Activated T-cell treated with anti-CD3 and anti-CD28 coated beads, Interleukin-2, amount 50 U/mL, for 4 hours (primary cell): ENCODE results near the gene CALY. TPM values are rescaled to one million over a fixed set of nuclear protein-coding genes. Genes with fewer than 3 reads are reported as not detected.
A peak's percentile ranks its signal among the peaks of the same experiment; 100 is the strongest.
"Not testable (repeated sequence)": the region's sequence is repeated elsewhere in the genome, so short reads cannot be mapped to it uniquely, and the experiment has no call there.

Source experiments
- ATAC-seq, 2 donors: fragments of 200-7000 bp; cut with Tn5 transposase; one replicate each; pipeline ENCODE4 v1.10.0; 2021
- DNase-seq: peaks from one replicate; pipeline ENCODE4 v3.0.0-alpha.2; 2020
- H3K27me3 Mint-ChIP-seq: one replicate; pipeline ENCODE4 v1.8.0; 2021; ENCODE audit warnings: low read depth, mixed read lengths
- H3K36me3 Mint-ChIP-seq: one replicate; pipeline ENCODE4 v1.8.0; 2022; ENCODE audit warnings: mixed read lengths; ENCODE audit not compliant: insufficient read depth
- H3K4me1 Mint-ChIP-seq: one replicate; pipeline ENCODE4 v1.8.0; 2021; ENCODE audit warnings: low read depth, mixed read lengths
- H3K4me3 Mint-ChIP-seq: one replicate; pipeline ENCODE4 v1.8.0; 2021; ENCODE audit warnings: mild to moderate bottlenecking, moderate library complexity, mixed read lengths
- H3K9me3 Mint-ChIP-seq: one replicate; pipeline ENCODE4 v1.8.0; 2021; ENCODE audit warnings: mixed read lengths
- total RNA-seq, 3 donors: library from RNA; stranded (reverse); gene quantifications; one replicate each; pipeline ENCODE4 v1.2.1, GENCODE V29; 2021

Gene CALY
- total RNA-seq, 3 donors from 2014 or later: not detected

DNA sequence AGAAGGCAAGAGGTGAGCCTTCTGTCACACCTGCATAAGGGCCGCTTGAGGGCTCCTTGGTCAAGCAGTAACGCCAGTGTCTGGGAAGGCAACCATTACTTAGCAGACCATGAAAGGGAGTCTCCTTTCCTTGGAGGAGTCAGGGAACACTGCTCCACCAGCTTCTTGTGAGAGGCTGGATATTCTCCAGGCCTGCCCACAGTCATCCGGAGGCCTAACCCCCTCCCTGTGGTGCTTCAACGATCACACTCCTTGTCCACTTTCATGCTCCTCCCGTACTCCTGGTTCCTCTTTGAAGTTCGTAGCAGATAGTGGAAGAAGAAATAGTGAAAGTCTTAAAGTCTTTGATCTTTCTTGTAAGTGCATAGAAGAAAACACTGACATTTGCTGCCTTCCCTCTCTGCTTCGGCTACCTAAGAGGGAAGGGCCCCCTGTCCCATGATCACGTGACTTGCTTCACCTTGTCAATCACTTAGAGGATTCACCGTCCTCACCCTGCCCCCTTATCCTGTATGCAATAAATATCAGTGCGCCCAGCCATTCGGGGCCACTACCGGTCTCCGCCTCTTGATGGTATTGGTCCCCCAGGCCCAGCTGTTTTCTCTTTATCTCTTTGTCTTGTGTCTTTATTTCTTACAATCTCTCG lies 14.5 kb downstream of the CALY start:
- not testable (repeated sequence) for H3K4me3 Mint-ChIP-seq, H3K4me1 Mint-ChIP-seq, ATAC-seq, H3K9me3 Mint-ChIP-seq, H3K36me3 Mint-ChIP-seq, DNase-seq
- H3K27me3 Mint-ChIP-seq: peaks cover 26% of the 10 kb centered on the region

DNA sequence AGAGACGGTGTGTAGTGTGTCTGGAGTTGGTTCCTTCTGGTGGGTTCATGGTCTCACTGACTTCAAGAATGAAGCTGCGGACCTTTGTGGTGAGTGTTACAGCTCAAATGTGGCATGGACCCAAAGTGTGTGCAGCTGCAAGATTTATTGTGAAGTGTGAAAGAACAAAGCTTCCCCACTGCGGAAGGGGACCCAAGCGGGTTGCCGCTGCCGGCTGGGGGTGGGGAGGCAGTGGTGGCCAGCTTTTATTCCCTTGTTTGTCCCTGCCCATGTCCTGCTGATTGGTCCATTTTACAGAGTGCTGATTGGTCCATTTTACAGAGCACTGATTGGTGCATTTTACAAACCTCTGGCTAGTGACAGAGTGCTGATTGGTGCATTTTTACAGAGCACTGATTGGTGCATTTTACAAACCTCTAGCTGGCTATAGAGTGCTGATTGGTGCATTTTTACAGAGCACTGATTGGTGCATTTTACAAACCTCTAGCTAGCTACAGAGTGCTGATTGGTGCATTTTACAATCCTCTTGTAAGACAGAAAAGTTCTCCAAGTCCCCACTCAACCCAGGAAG lies 15.8 kb downstream of the CALY start:
- not testable (repeated sequence) for H3K4me1 Mint-ChIP-seq, DNase-seq, H3K9me3 Mint-ChIP-seq, H3K4me3 Mint-ChIP-seq, ATAC-seq, H3K36me3 Mint-ChIP-seq
- H3K27me3 Mint-ChIP-seq: peaks cover 16% of the 10 kb centered on the region

DNA sequence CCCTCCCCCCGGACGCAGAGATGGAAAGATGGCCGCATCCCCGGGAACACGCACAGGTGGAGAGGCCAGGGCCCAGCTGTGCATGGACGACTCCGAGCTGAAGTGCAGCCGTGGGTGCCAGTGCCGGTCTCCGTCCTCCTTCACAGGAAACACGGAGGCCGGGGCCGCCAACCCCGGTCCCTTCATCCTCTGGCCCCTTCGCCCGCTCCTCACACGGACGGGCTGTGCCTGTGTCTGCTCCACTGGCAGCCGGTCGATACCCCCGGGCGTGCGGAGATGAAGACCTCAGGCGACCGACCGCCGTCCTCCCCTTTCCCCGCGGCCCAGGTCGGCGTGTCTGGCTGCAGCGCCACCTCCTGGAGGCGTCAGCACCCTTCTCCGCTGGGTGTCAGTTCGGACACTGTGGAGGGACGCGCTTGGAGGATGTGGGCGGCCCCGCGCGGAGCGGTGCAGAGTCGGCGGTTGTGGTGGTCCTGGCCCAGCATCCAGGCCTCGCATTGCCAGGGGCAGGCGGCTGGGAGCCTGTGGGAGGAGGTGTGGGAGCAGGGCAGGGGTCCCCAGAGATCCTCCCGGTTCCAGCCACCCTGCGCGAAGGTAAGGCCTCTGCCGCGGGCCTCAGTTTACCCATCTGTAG lies 18.1 kb downstream of the CALY start:
- ATAC-seq: peak; percentile 86 to 88
- Mint-ChIP-seq H3K4me3 (peak overlapping the region; percentile 64), H3K36me3 (no peaks in the 10 kb centered on the region), H3K4me1 (peaks cover 6% of the 10 kb centered on the region), H3K9me3 (no peaks in the 10 kb centered on the region), H3K27me3 (peaks cover 14% of the 10 kb centered on the region)
- DNase-seq: peak; percentile 58

DNA sequence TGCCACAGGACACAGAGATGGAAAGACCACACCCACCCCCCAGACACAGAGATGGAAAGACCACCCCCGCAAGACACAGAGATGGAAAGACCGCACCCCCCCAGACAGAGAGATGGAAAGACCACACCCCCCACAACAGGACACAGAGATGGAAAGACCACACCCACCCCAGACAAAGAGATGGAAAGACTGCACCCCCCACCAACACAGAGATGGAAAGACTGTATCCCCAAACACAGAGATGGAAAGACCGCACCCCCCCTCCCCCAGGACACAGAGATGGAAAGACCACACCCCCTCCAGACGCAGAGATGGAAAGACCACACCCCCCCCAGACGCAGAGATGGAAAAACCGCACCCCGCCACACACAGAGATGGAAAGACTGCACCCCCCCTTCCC lies 20.0 kb downstream of the CALY start:
- Mint-ChIP-seq H3K9me3 (no peaks in the 10 kb centered on the region), H3K36me3 (peaks cover 4% of the 10 kb centered on the region), H3K4me3 (no peak overlapping the region), H3K4me1 (peaks cover 6% of the 10 kb centered on the region), H3K27me3 (peaks cover 12% of the 10 kb centered on the region)
- DNase-seq: no peak
- no peak for ATAC-seq

DNA sequence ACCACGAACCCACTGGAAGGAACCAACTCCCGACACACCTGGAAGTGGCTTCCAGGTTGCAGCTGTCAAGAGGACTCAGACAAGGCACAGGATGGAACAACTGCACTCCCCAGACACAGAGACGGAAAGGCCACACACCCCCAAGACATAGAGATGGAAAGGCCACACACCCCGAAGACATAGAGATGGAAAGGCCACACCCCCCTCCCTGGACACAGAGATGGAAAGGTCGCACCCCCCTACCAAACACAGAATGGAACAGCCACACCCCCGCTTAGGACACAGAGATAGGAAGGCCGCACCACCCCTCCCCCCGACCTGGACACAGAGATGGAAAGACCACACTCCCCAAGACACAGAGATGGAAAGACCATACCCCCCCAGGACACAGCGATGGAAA lies 20.4 kb downstream of the CALY start:
- no peak for DNase-seq
- ATAC-seq: no peak
- H3K36me3 Mint-ChIP-seq: peaks cover 4% of the 10 kb centered on the region
- H3K4me1 Mint-ChIP-seq: peaks cover 6% of the 10 kb centered on the region
- H3K4me3 Mint-ChIP-seq: no peak overlapping the region
- no peaks in the 10 kb centered on the region for H3K9me3 Mint-ChIP-seq
- peaks cover 12% of the 10 kb centered on the region for H3K27me3 Mint-ChIP-seq

DNA sequence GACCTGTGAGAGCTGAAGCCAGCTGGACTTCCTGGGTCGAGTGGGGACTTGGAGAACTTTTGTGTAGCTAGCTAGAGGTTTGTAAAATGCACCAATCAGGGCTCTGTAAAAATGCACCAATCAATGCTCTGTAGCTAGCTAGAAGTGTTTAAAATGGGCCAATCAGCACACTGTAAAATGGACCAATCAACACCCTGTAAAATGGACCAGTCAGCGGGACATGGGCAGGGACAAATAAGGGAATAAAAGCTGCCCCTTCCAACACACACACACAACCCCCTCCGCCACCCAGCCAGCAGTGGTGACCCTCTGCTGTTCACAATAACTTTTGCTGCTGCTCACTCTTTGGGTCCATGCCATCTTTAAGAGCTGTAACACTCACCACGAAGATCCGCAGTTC lies 20.8 kb downstream of the CALY start:
- Mint-ChIP-seq H3K9me3 (no peaks in the 10 kb centered on the region), H3K4me1 (peaks cover 6% of the 10 kb centered on the region), H3K27me3 (peaks cover 12% of the 10 kb centered on the region), H3K4me3 (no peak overlapping the region), H3K36me3 (peaks cover 4% of the 10 kb centered on the region)
- ATAC-seq (no peak), DNase-seq (no peak)

DNA sequence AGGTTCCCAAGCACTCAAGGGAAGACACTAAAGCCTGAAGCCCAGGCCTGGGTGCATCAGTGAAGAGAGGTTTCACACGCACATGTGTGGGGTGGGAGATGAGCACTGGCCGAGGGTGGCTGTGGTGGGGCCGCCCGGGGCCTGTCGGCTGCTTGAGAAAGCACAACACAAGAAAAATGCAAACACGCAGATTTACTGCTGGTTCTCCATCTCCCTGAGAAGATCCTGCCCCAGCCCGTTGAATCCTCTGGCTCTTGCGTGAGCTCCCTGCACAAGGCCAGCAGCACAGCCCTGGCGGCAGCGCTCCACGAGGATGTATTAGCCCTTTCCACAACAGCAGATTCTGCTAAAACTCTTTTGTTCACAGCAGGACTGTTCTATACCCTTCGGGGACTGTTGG lies 21.8 kb downstream of the CALY start:
- Mint-ChIP-seq H3K4me3 (no peak overlapping the region), H3K9me3 (no peaks in the 10 kb centered on the region), H3K27me3 (peaks cover 7% of the 10 kb centered on the region), H3K36me3 (peaks cover 8% of the 10 kb centered on the region), H3K4me1 (peaks cover 6% of the 10 kb centered on the region)
- ATAC-seq (no peak), DNase-seq (no peak)

DNA sequence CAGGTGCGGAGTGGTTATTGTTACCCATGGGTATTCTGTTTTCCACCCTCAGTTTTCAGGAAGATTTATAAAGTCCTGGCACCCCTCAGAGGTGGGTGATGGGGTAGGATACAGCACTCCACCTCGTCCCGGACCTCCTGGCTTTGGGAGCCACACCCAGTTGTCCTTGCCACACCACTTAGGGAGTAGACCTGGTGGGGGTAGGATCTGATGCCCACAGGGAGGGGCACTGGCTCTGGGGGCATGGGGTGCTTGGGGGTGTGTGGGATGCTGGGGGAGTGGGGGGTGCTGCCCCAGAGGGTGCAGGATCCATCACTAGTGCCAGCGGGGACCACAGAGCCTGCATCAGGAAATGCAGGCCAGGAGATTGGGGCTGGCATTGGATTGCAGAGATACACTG lies 23.5 kb downstream of the CALY start:
- Mint-ChIP-seq H3K27me3 (no peaks in the 10 kb centered on the region), H3K36me3 (peaks cover 8% of the 10 kb centered on the region), H3K4me1 (no peaks in the 10 kb centered on the region), H3K9me3 (no peaks in the 10 kb centered on the region), H3K4me3 (no peak overlapping the region)
- DNase-seq (no peak), ATAC-seq (no peak)

DNA sequence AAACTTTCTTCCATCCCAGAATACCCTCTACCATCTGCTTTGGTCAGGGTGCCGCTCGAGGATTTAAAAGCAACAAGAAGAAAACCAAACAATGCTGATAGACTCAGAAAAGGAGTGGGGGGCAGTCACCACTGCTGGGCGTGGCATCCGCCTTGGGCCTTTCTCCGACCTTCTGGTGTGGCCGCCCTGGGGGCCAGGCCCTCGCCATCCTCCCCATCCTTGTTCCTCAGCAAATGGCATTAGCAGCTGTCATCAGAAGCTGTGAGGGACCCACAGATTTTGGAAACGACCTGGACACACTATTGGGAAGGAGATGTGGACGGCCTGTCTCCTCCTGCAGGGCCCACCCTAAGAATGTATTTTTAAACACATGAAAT lies 23.9 kb downstream of the CALY start:
- Mint-ChIP-seq H3K27me3 (no peaks in the 10 kb centered on the region), H3K9me3 (no peaks in the 10 kb centered on the region), H3K4me3 (no peak overlapping the region), H3K36me3 (peaks cover 8% of the 10 kb centered on the region), H3K4me1 (peaks cover 1% of the 10 kb centered on the region)
- no peak for DNase-seq
- no peak for ATAC-seq

DNA sequence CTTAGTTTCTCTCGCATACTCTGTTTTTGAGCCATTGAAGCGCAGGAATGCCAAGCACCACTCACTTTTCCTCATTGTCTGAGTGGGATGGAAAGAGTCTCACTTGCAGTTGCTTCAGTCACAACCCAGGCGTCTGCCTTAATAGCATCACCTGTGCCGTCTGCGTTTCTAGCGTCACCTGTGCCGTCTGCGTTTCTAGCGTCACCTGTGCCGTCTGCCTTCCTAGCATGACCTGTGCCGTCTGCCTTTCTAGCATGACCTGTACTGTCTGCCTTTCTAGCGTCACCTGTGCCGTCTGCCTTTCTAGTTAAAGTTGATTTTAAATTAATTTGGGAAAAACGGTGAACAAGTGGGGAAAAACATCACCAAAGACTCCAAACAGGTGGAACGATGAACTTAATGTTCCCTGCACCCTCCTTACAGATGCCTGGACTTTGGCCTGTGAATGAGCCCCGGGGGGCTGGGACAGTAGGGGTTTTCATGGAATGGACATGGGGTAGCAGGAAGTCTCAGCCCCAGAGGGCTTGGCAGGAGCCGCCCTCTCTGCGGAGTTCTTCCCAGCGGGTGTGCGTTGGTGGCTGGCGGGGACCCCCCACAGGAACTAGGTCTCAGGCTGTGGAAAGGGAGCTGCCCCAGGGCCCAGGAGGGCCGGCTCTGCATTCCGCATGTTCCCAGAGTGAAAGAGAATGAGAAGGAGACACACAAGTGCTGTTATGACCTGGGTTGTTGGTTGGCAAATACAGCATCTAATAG lies 24.5 kb downstream of the CALY start:
- no peaks in the 10 kb centered on the region for H3K9me3 Mint-ChIP-seq
- peaks cover 8% of the 10 kb centered on the region for H3K36me3 Mint-ChIP-seq
- ATAC-seq: no peak
- H3K4me3 Mint-ChIP-seq: no peak overlapping the region
- H3K27me3 Mint-ChIP-seq: no peaks in the 10 kb centered on the region
- DNase-seq: no peak
- H3K4me1 Mint-ChIP-seq: peaks cover 7% of the 10 kb centered on the region

DNA sequence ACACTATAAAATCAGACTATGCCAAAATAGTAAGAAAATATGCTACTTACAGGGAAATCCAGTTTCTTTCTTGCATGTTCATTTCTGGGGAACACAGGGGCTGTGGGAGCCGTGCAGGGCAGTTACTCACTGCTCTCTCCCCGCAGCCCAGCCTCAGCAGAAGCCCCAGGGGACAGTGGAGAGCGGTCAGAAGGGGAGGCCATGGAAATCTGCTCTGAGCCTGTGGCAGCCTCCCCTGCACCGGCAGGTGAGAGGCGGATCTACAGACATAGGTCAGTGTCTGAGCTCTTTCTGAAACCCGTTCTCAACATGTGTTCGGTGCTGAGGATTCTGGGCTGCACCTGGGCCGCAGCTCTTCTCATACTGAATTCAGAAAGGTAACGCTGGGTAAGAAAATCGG lies 25.1 kb downstream of the CALY start:
- peaks cover 12% of the 10 kb centered on the region for H3K4me1 Mint-ChIP-seq
- ATAC-seq (no peak), DNase-seq (no peak)
- H3K9me3 Mint-ChIP-seq: no peaks in the 10 kb centered on the region
- peaks cover 8% of the 10 kb centered on the region for H3K36me3 Mint-ChIP-seq
- H3K4me3 Mint-ChIP-seq: no peak overlapping the region
- no peaks in the 10 kb centered on the region for H3K27me3 Mint-ChIP-seq

DNA sequence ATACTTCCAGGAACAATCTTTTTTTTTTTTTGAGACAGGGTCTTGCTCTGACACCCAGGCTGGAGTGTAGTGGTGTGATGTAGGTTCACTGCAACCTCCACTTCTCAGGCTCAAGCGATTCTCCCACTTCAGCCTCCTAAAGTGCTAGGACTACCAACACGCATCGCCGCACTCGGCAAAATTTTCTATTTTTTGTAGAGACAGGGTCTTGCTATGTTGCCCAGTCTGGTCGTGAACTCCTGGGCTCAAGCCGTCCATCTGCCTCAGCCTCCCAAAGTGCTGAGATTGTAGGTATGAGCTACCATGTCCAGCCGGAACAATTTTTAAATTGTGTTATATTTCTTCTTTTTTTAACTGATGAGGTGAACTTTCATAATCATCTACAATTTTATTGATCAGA lies 25.9 kb downstream of the CALY start:
- Mint-ChIP-seq H3K36me3 (peaks cover 8% of the 10 kb centered on the region), H3K4me3 (no peak overlapping the region), H3K9me3 (no peaks in the 10 kb centered on the region), H3K27me3 (no peaks in the 10 kb centered on the region), H3K4me1 (peaks cover 17% of the 10 kb centered on the region)
- DNase-seq: no peak
- no peak for ATAC-seq

DNA sequence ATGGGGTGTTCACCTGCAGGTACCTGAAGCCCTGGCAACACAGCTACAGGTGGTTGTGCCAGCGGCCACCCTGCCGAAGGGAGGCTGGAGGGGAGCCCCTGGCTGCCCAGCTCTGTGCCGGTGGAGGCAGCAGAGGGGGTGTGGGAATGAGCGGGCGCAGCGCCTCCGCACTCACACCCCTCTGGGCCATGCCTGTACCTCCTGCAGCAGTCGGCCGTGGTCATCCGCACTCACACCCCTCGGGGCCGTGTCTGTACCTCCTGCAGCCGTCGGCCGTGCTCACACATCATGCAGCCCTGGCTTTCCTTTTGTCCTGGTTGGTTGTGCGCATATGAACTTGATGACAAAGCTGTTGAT lies 26.3 kb downstream of the CALY start:
- no peak for DNase-seq
- H3K4me3 Mint-ChIP-seq: peak overlapping the region; percentile 67

DNA sequence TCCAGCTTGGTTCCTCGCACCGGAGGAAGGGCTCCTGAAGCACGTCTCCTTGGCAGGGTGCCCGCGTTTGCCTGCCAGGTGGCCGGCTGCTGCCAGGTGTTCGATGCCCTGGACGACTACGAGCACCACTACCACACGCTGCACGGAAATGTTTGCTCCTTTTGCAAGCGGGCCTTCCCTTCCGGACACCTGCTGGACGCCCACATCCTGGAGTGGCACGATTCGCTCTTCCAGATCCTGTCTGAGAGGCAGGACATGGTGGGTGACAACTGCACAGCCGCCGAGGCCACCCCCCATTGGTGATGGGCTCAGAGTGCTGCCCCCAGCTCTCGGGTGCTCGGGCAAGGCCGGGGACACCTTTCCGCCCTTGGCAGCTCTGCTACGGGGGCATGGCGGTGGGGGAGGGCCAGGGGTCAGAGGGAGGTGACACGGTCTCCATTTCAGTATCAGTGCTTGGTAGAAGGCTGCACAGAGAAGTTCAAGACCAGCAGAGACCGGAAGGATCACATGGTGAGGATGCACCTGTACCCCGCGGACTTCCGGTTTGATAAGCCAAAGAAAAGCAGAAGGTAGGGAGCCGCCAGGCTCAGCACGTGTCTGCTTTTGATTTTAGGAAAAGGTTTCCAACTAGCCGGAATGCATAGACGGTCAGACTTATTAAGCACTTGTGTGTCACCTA lies 26.8 kb downstream of the CALY start:
- Mint-ChIP-seq H3K9me3 (no peaks in the 10 kb centered on the region), H3K4me1 (peaks cover 25% of the 10 kb centered on the region), H3K27me3 (no peaks in the 10 kb centered on the region), H3K4me3 (peak overlapping the region; percentile 67), H3K36me3 (peaks cover 13% of the 10 kb centered on the region)
- ATAC-seq: no peak
- no peak for DNase-seq

More for the DNA sequence above, 26.3 kb downstream of the CALY start:
- no peaks in the 10 kb centered on the region for H3K9me3 Mint-ChIP-seq
- no peaks in the 10 kb centered on the region for H3K27me3 Mint-ChIP-seq
- peaks cover 21% of the 10 kb centered on the region for H3K4me1 Mint-ChIP-seq
- no peak for ATAC-seq
- peaks cover 9% of the 10 kb centered on the region for H3K36me3 Mint-ChIP-seq
